GM12878 (cell line): ENCODE results near the gene MOGAT3. TPM values are rescaled to one million over a fixed set of nuclear protein-coding genes. Genes with fewer than 3 reads are reported as not detected.

Experiments used
- BMI1 ChIP-seq: fragments of 450-650 bp; IDR thresholded peaks from 2 replicates; pipeline ENCODE4 v1.6.1; 2016; ENCODE audit warnings: mild to moderate bottlenecking, moderate library complexity, borderline replicate concordance
- JUND ChIP-seq: IDR thresholded peaks from 2 replicates; pipeline ENCODE4 v1.6.1; 2012; ENCODE audit warnings: low read depth, mild to moderate bottlenecking, low read length, improper control_type of control experiment, moderate library complexity
- POLR2AphosphoS2 ChIP-seq: IDR thresholded peaks from 2 replicates; pipeline ENCODE4 v1.6.1; 2011; ENCODE audit warnings: low read depth, mild to moderate bottlenecking, low read length, improper control_type of control experiment, moderate library complexity
- REST ChIP-seq: IDR thresholded peaks from 2 replicates; pipeline ENCODE4 v1.6.1; 2012; ENCODE audit warnings: mild to moderate bottlenecking, low read depth, low read length
- SP1 ChIP-seq: IDR thresholded peaks from one replicate; pipeline ENCODE4 v1.6.1; 2011; ENCODE audit warnings: low read depth, low read length
- ZNF687 ChIP-seq: fragments of 450-650 bp; IDR thresholded peaks from 2 replicates; pipeline ENCODE4 v1.6.1; 2017; ENCODE audit warnings: mild to moderate bottlenecking, moderate library complexity
- polyA plus RNA-seq, 11 experiments: library from polyadenylated mRNA; depleted of rRNA in 4 of 11; unstranded in 6 of 11; stranded (reverse) in 5 of 11; fragments of >200 nt; fragmentation: Nextera tagmentation in 4 of 11; fragmentation: Illumina TruSeq in 1 of 11; extraction: Ambion mirVana in 4 of 11; extraction: Trizol in 1 of 11; gene quantifications; 1 replicate in 1 of 11; 2 replicates in 10 of 11; pipeline versions ENCODE4 v1.2.1 to v1.2.3, GENCODE V29; 2011 to 2016; ENCODE audit warnings: inconsistent platforms in 2 of 11, missing spikeins in 2 of 11, low read depth in 1 of 11
- total RNA-seq, 4 experiments: library from RNA; depleted of rRNA in 3 of 4; stranded (reverse); fragments of >200 nt in 3 of 4; fragmentation: Illumina TruSeq in 1 of 4; extraction: Trizol in 1 of 4; gene quantifications; 2 replicates each; pipeline versions ENCODE4 v1.2.1 to v1.2.3, GENCODE V29; 2013 to 2021

MOGAT3 gene
- total and polyA plus RNA-seq, 10 of the 15 experiments (the other 5 are each of a cell fraction or from before 2014, with no cell fraction given), result 0.11 TPM; not detected in 9

DNA sequence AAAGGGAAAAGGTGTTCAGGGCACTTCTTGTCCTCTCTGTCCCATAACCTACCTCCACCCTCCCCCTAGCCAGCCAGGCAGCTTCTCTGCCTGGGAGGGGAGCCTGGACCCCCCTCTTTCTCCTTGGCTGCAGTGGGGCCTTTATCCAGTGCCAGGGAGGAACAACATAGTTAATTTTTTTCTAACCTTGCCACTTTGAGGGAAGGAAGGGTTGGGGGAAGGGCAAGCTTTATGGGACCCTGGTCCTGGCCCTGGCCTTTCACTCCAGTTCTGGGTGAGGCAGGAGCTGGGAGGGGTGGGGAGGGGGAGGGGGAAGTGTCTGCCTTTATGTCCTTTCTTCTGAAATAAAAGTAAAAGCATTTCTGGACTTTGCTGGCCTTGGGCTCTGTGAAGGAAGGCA, 39.9 kb downstream of the MOGAT3 start (continued):
- TF ChIP-seq REST, result no peak
- TF ChIP-seq BMI1, result no peak
- no peak for TF ChIP-seq ZNF687
- no peak for TF ChIP-seq JUND
- no peak for TF ChIP-seq POLR2AphosphoS2
- TF ChIP-seq SP1, result no peak
